Measurements from ENCODE around the gene CHIA.

Gene CHIA

DNA sequence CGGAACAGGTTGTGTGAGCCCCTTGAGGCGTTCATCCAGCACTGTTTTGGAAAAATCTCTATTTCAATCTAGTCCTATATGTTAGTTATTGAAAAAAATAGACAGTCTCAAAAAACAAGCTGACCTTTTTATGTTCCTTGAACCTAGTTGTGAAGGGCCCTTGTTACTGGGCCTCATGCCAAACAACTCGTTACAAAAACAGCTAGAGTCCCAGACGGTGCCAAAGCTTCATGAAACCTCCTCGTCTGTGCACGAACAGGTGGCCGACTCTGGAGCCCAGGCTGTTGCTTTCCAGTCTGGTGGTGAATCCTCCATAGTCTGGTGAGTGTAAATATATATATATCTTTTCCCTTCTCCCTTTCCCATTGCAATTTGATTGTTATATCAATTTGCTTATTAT is at the start of gene CHIA:
Gene CHIA (plus strand): TSS at position 222 of the 400 bp plus-strand sequence. CDS start 19,617 bp downstream, outside the sequence.
- in situ Hi-C loops (cut with MboI; ENCODE audit: low pct_unique_long_range_greater_than_20kb, low sequenced_read_pairs): no loop called here
- no peak for DNase-seq

- DNase-seq: no peak
- in situ Hi-C loops (cut with MboI; ENCODE audit: low pct_unique_long_range_greater_than_20kb, low sequenced_read_pairs): no loop called here
Measured at GRCh38 chr1:111241797-111242196, 48.9 kb upstream of the CHIA start.

DNA sequence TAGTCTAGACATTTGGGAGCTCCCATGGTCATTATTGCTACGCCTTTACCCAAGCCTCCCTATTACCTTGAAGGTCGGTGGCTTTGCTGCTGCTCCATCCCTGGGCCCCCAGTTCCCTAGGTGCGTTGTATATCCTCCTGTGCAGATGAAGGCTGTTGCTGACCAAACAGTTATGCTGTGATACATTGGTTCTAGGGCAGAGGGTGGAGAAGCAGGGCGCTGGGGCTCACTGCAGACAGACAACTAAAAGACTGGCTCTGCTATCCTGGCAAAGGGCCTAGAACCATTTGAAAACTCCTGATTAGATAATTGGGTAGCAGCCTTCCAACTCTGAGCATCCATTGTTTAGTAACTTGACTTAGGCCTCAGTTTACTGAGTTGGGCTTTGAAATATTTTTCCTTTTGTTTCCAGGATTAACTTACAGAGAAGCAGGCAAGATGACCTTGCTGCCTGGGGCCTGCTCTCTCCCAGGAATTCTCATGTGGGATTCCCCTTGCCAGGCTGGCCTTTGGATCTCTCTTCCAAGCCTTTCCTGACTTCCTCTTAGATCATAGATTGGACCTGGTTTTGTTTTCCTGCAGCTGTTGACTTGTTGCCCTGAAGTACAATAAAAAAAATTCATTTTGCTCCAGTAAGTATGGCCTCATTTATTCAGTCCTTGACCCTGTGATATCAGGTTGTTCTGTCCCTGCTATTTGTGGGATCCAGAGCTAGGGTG is 47.7 kb upstream of the CHIA start:
- no peak for DNase-seq
- in situ Hi-C loops (cut with MboI; ENCODE audit: low pct_unique_long_range_greater_than_20kb, low sequenced_read_pairs): no loop called here

- in situ Hi-C loops (cut with MboI; ENCODE audit: low pct_unique_long_range_greater_than_20kb, low sequenced_read_pairs): no loop called here
- DNase-seq: no peak
Measured at GRCh38 chr1:111247125-111247838, 43.4 kb upstream of the CHIA start.

DNA sequence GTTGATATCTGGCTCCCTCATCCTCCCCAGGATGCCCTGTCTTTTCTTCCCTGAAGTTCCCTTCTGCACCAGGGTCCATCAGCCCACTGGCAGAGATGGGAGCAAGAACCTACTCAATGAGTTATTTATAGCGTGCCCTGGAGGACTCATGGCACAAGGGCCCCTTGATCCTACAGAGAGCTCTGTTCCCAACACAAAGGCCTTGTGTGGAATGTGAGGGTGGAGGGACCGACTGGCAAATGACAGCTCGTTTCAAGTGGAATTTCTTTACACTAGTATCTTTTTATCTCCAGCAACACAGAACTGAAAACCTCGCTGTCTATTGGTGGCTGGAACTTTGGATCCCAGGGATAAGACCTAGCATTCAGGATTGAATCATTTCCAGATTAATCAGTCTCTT is 40.7 kb upstream of the CHIA start:
- no peak for DNase-seq
- in situ Hi-C loops (cut with MboI; ENCODE audit: low pct_unique_long_range_greater_than_20kb, low sequenced_read_pairs): no loop called here

- no peak for DNase-seq
- in situ Hi-C loops (cut with MboI; ENCODE audit: low pct_unique_long_range_greater_than_20kb, low sequenced_read_pairs): no loop called here
Measured at GRCh38 chr1:111251570-111251969, 39.1 kb upstream of the CHIA start.

- DNase-seq: no peak
- in situ Hi-C loops (cut with MboI; ENCODE audit: low pct_unique_long_range_greater_than_20kb, low sequenced_read_pairs): no loop called here
Measured at GRCh38 chr1:111252786-111253185, 37.9 kb upstream of the CHIA start.

DNA sequence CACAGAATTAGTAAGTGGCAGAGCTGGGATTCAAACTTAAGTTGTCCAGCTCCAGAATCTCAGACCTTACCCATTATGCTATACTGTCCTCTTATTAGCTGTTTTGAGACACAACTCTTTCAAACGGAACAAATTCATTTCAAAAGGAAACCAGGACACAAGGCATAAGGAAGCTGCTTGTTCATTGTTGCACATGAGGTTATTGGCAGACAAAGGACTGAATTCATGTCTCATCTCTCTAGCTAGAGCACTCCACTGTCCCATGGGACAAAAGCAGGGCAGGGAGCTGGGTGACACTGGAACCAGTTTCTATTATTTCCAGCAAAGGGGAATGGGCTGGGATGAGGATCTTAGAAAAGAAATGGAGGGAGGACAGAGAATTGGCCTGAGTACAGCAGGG is 36.8 kb upstream of the CHIA start:
- in situ Hi-C loops (cut with MboI; ENCODE audit: low pct_unique_long_range_greater_than_20kb, low sequenced_read_pairs): no loop called here
- no peak for DNase-seq

GRCh38 chr1:111256988-111257658 is 33.5 kb upstream of the CHIA start:
- in situ Hi-C loops (cut with MboI; ENCODE audit: low pct_unique_long_range_greater_than_20kb, low sequenced_read_pairs): no loop called here
- no peak for DNase-seq

DNA sequence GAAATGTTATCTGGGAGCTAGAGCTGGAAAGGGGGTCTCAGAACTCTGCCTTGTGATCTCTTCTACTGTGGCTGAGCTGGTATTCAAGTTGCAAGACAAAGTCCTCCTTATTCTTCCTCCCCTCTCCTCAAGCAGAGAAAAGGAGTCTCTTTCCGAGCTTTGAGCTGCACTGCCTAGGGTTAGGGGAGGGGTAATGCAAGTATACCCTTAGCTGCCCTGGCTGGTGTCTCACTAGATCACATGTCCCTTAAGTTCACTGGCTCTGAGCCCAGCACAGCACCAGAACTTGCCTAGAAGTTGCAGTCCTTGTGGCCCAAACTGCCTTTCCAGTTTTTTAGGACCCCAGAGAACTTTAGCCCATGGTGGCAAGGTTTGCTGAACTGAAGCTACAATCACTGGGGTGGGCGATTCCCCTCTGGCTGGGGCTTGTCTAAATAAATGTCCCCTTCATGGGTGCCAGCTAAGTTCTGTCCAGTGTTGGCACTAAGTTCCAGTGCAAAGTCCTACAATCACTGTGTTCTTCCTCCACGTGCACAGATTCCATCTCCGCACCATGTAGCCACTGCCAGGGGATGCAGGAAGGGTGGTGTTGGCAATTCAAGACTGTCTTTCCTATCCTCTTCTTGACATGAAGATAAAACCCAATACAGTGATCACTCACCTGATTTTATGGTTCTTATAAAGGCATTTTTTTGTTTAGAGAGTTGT is 22.7 kb upstream of the CHIA start:
- in situ Hi-C loops (cut with MboI; ENCODE audit: low pct_unique_long_range_greater_than_20kb, low sequenced_read_pairs): no loop called here
- no peak for DNase-seq

DNA sequence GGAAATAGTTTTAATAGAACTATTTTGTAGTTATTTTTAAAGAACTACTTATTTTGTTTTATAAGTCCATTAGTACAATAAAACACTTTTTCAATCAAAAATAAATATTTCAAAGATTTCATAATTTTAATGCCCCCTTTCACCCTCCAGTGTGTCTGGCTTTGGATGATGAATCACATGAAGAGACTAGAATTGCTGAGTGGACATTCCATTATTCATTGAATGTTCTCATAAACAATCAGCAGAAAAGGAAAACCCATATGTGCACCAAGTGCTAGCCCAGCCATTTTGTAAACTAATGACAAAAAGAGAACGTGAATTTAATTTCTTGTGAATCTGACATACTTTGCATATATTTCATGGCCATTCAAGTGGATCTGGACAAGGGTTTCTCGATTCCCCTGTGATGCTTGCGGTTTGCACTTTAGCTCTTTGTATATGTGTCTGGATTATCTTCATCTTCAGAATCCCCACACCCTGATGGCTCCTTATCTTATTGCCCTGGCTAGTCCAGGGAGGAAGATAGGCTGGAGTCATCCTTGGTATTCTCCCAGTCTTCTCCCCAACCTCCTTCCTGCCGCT is 20.7 kb upstream of the CHIA start:
- in situ Hi-C loops (cut with MboI; ENCODE audit: low pct_unique_long_range_greater_than_20kb, low sequenced_read_pairs): no loop called here
- DNase-seq: no peak

GRCh38 chr1:111270771-111271463 is 19.7 kb upstream of the CHIA start:
- no peak for DNase-seq
- in situ Hi-C loops (cut with MboI; ENCODE audit: low pct_unique_long_range_greater_than_20kb, low sequenced_read_pairs): no loop called here

DNA sequence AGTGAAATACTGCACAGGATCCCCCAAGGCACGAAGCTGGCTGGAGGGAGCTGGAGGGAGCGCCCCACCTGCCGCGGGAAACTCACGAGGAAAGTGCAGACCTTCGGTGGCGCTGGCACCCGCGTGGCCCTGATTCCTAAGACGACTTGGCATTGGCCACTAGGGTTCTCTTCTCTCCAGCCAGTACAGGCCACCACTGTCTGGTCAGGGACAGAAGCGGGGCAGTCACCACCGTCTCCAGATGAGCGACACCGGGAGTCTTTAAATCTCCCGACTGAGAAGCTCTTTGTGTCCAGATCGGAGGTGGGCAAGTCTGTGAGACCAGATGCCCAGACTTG is 19.2 kb upstream of the CHIA start:
- no peak for DNase-seq
- in situ Hi-C loops (cut with MboI; ENCODE audit: low pct_unique_long_range_greater_than_20kb, low sequenced_read_pairs): no loop called here

- in situ Hi-C loops (cut with MboI; ENCODE audit: low pct_unique_long_range_greater_than_20kb, low sequenced_read_pairs): no loop called here
- no peak for DNase-seq
Measured at GRCh38 chr1:111272081-111272480, 18.6 kb upstream of the CHIA start.

DNA sequence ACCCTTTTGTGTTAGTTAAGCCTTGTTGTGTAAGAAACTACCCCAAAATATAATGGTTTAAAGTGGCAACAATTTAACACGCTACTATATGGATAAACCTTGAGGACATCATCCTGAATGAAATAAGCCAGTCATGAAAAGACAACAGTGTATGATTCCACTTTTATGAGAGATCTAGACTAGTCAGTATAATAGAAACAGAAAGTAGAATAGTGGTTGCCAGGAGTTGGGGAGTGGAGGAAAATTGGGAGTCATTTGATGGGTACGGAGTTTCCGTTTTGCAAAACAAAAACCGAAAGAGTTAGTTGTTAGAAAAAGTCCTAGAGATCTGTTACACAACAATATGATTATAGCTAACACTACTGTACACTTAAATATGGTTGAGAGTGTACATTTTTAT is 16.0 kb upstream of the CHIA start:
- in situ Hi-C loops (cut with MboI; ENCODE audit: low pct_unique_long_range_greater_than_20kb, low sequenced_read_pairs): no loop called here
- no peak for DNase-seq

- in situ Hi-C loops (cut with MboI; ENCODE audit: low pct_unique_long_range_greater_than_20kb, low sequenced_read_pairs): no loop called here
- no peak for DNase-seq
Measured at GRCh38 chr1:111275079-111275478, 15.6 kb upstream of the CHIA start.

GRCh38 chr1:111275780-111276433 is 14.7 kb upstream of the CHIA start:
- DNase-seq: no peak
- in situ Hi-C loops (cut with MboI; ENCODE audit: low pct_unique_long_range_greater_than_20kb, low sequenced_read_pairs): no loop called here

GRCh38 chr1:111279144-111279543 is 11.5 kb upstream of the CHIA start:
- in situ Hi-C loops (cut with MboI; ENCODE audit: low pct_unique_long_range_greater_than_20kb, low sequenced_read_pairs): no loop called here
- DNase-seq: no peak

- no peak for DNase-seq
- in situ Hi-C loops (cut with MboI; ENCODE audit: low pct_unique_long_range_greater_than_20kb, low sequenced_read_pairs): no loop called here
Measured at GRCh38 chr1:111280267-111280666, 10.4 kb upstream of the CHIA start.
